NCI-H345 (cell line): ENCODE data around the gene IAH1.
"Not testable (repeated sequence)": the region's sequence is repeated elsewhere in the genome, so short reads cannot be mapped to it uniquely, and the experiment has no call there.

Source experiments
- DNase-seq: peaks from one replicate; lab custom pipeline; 2025; lab: John Stamatoyannopoulos, UW

Gene IAH1

GRCh38 chr2:9473308-9473984 lies 905 bp upstream of the IAH1 start:
- DNase-seq = peak; percentile 17

GRCh38 chr2:9473985-9474360 lies 378 bp upstream of the IAH1 start:
- no peak for DNase-seq

- DNase-seq = no peak
These were observed 3.6 kb downstream of the IAH1 start for GRCh38 chr2:9477914-9478313.

GRCh38 chr2:9478526-9478925 lies 4.2 kb downstream of the IAH1 start:
- no peak for DNase-seq

DNA sequence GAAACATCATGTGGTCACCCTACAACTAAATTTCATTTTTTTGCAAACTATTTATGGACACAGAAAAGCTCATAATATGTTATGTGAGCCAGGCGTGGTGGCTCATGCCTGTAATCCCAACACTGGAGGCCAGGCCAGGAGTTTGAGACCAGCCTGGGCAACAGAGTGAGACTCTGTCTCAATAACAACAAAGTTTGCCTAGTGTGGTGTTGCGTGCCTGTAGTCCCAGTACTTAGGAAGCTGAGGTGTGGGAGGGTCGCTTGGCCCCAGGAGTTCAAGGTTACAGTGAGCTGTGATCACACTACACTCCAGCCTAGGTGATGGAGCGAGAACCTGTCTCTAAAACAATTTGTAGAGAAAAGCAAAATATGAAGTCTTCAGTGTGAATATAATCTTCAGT lies 5.8 kb downstream of the IAH1 start:
- no peak for DNase-seq

DNA sequence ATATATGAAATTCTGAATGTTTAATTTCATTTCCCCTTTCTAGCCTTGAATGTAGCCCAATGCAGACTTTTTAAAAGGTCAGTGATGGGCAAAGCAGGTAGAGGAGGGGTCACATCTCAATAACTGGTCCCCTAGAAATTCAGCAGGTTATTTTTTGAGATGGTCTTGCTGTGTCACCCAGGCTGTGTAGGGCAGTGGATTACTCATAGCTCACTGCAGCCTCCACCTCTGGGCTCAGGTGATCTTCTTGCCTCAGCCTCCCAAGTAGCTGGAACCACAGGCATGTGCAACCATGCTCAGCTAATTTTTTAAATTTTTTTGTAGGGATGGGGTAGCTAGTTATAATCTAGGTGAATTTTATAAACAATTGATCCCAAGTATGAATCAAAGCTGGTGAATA lies 8.8 kb downstream of the IAH1 start:
- DNase-seq = no peak

DNA sequence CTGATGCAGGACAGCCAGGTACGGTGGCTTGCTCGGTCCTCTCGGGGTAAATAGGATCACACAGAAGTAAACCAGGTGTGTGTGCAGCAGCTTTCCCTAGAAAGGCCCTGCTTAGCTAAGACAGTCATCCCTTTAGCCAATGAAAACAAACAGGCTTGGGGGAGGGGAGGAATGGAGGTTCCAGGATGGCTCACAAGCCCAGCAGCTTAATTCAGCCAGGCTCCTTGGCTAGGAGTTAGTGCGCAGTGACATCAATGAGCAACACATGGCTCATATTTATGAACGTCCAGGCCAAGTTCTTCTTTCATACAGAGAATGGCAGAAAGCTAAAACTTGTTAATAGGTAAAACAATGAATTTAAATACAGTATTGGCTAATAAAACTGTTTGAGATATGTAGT lies 10.2 kb downstream of the IAH1 start:
- no peak for DNase-seq

DNA sequence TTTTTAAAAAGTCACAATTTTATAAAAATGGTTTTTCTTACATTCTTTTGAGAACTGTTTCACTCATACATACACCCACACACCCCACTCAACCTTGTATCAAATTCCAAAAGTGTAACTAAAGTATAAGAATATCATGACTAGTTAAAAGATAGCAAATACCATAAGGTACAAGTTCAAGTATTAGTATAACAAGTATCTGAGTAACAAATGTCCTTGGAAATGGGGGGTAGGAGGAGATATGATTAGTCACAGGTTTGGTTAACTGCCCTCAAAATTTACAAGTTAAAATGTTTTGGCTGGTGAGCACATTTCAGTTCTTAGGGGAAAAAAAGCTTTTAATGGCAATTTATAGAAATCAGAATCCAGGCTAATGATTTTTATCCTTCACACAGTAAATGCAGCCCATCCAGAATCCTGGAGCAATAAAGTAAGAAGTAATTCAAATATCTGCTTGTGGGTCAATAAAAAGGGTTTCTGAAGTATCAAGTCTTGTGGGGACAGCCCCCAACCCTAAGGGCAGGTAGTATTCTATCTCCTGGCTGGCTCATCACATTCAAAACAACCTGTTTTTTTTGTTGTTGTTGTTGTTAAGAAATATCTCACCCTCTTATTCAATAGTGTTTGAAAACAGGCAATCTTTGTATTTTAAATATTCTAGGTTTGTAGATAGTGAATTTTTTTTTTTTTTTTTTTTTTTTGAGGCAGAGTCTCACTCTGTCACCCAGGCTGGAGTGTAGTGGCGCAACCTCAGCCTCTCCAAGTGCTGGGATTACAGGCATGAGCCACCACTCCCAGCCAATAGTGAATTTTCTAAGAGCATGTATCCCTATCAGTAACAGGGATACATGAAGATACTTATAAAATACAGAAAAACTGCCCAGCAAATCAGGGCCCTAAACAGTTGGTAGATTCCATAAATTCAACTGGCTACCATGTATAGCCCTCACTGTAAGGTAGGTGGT lies 14.5 kb downstream of the IAH1 start:
- no peak for DNase-seq

DNA sequence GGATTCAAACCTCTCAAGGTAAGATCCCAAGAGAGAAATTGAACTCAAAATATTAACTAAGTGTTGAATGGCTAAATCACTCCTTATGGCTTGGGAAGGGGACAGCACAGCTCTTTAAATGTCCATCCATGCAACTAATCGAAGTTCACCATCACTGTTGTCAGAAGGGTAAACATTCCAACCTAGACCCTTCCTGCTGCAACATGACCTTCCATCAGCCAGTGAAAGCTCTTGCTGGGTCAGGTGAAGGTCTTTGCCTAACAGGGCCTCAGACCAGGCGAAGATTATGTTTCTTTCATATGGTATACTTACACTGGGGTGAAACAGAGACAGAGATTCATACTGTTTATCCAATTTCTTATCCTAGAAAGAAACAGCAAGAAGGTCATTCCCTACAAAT lies 16.4 kb downstream of the IAH1 start:
- DNase-seq = no peak

- no peak for DNase-seq
These were observed 18.6 kb downstream of the IAH1 start for GRCh38 chr2:9492927-9493326.

DNA sequence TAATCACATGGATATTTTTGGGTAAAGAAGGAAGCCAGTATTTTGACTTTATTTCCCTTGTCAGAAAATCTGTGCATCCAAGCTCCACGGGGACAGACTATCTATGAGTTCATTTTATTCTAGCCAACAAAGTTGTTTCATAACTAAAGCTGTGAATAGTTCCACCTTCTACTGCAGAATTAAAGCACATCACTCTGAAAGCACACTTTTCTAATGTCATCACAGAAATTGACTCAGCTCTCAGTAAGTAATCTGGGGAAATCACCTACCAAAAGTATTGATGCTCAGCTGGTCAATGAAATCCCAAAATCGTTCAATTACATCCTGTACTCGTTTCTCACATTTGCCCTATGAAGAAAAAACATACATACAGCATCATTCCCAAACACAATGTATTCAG lies 19.1 kb downstream of the IAH1 start:
- DNase-seq = no peak

- DNase-seq = no peak
These were observed 19.7 kb downstream of the IAH1 start for GRCh38 chr2:9494081-9494480.

DNA sequence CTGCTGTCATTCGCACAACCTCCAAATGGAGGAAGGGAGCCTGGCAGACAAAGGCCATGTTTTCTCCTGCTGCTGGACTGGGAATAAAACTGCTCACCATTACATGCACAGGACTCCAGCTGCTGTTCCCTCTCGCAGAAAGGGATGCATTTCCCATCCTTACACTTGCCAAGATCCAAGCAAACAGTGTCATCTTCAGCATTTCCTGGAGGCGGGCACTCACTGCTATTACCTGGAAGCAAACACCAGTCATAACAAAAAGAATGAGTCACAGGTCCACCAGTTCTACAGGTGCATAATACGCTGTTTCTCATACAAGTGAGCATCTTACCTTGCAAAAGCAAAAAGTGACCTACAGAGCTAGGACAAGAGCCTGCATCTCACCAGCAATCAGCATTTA lies 22.7 kb downstream of the IAH1 start:
- peak; percentile 82 for DNase-seq

DNA sequence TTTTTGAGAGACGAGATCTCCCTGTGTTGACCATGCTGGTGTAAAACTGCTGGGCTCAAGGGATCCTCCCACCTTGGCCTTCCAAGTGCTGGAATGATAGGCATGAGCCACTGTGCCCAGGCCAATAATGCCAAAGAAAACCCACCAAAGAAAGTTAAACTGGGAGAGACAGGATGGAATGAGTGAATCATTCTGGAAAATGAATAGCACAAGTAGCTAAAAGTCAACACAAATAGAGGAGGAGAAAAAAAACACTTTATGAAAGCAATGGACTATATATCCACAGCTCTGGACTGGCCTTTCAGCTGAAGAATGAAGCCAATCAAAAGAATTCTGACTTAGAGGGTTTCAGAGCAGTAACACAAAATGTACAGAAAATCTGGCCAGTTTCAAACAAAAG lies 23.9 kb downstream of the IAH1 start:
- DNase-seq = no peak

DNA sequence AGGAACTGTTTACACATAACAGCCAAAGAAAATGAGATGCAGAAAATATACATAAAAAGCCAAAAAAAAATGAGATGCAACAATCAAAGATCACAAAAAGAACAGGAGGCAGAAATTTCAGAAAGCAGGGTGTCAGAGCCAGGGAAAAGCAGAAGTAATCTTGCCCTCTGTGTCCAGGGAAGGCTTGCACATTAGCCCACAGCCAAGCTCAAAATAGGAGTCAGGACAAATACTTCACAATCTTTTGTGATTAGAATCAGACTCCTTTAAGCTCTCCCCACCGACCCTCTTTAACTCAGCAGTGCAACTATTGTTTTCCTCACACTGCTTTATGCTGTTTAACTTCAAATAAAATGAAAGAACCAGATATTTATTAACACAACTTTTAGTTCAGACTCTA lies 34.6 kb downstream of the IAH1 start:
- DNase-seq = no peak

- DNase-seq = not testable (repeated sequence)
These were observed 39.6 kb downstream of the IAH1 start for GRCh38 chr2:9513946-9514345.

GRCh38 chr2:9517118-9517782 lies 42.9 kb downstream of the IAH1 start:
- no peak for DNase-seq

- DNase-seq = no peak
These were observed 43.8 kb downstream of the IAH1 start for GRCh38 chr2:9518163-9518562.

DNA sequence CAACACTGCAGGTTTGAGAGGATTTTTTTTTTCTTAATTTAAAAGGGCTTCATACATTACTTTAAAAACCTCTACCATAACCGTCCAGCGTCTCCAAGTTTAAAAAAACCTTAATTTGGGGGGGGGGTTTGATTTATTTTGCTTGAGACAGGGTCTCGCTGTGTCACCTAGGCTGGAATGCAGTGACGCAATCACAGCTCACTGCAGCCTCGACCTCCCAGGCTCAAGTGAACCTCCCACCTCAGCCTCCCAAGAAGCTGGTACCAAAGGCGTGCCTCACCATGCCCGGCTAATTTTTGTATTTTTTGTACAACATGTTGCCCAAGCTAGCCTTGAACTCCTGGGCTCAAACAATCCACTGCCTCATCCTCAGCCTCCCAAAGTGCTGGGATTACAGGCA lies 44.4 kb downstream of the IAH1 start:
- no peak for DNase-seq

- no peak for DNase-seq
These were observed 44.9 kb downstream of the IAH1 start for GRCh38 chr2:9519250-9519649.

- no peak for DNase-seq
These were observed 49.9 kb downstream of the IAH1 start for GRCh38 chr2:9524291-9524690.

DNA sequence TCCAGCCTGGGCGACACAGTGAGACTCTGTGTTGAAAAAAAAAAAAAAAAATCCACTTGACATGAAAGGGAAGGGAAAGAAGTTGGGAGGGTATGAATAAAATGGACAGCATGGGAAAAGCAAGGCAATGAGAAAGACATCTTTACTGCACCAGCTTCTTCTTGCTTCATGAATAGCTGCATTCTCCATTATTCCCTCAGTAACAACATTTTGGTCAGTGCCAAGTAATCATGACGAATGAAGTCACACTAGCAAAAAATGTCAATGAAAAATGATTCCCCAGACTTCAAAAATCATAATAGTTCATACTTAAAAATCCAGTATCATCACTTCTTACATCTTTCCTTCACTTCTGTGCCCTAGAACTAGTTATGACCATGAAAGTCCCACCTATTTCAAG lies 50.9 kb downstream of the IAH1 start:
- DNase-seq = no peak
